Small intestine (tissue), 7 donors: ENCODE data around the gene CLK2. TPM values are rescaled to one million over a fixed set of nuclear protein-coding genes. Genes with fewer than 3 reads are reported as not detected.

Experiments used
- DNase-seq, 2 donors: peaks; one replicate each; pipeline versions ENCODE4 v3.0.0 to v3.0.0-alpha.2; 2013
- FAIRE-seq: peaks from 2 replicates; lab custom pipeline; 2012; peaks lifted over from hg19 to GRCh38; lab: Jason Lieb, UNC
- H3K27ac ChIP-seq, 3 donors: one replicate each; pipeline ENCODE4 v1.5.1; 2013; ENCODE audit warnings: low read length in 2 of 3, mild to moderate bottlenecking in 2 of 3, control low read depth in 1 of 3, inconsistent platforms in 1 of 3, low read depth in 1 of 3, moderate library complexity in 1 of 3
- H3K27me3 ChIP-seq, 3 donors: one replicate each; pipeline ENCODE4 v1.6.1; 2013; ENCODE audit warnings: low read length in 3 of 3, inconsistent platforms in 1 of 3; ENCODE audit not compliant: control insufficient read depth in 3 of 3, insufficient read depth in 3 of 3
- H3K36me3 ChIP-seq, 3 donors: one replicate each; pipeline ENCODE4 v1.6.1; 2013; ENCODE audit warnings: low read length in 3 of 3, inconsistent platforms in 1 of 3, low read depth in 1 of 3, mild to moderate bottlenecking in 1 of 3, moderate library complexity in 1 of 3; ENCODE audit not compliant: control insufficient read depth in 3 of 3, insufficient read depth in 2 of 3
- H3K4me1 ChIP-seq, 3 donors: one replicate each; pipeline ENCODE4 v1.6.1; 2013; ENCODE audit warnings: low read length in 2 of 3, inconsistent platforms in 1 of 3, low read depth in 1 of 3, mild to moderate bottlenecking in 1 of 3, moderate library complexity in 1 of 3; ENCODE audit not compliant: control insufficient read depth in 3 of 3, insufficient read depth in 2 of 3
- H3K4me3 ChIP-seq, 3 donors: one replicate each; pipeline ENCODE4 v1.5.1; 2013; ENCODE audit warnings: low read length in 3 of 3, control low read depth in 1 of 3, inconsistent platforms in 1 of 3, low read depth in 1 of 3, mild to moderate bottlenecking in 1 of 3, moderate library complexity in 1 of 3
- H3K9me3 ChIP-seq, 2 donors: one replicate each; pipeline ENCODE4 v1.6.1; 2013; ENCODE audit warnings: low read depth in 1 of 2, low read length in 1 of 2; ENCODE audit not compliant: control insufficient read depth in 2 of 2, insufficient read depth in 1 of 2
- WGBS, 3 donors: extraction: QIAGEN DNeasy Blood & Tissue Kit; methylation state at CpG; one replicate each; pipeline ENCODE4 v1.1.7; 2013; 5-methylcytosine and 5-hydroxymethylcytosine counted together
- polyA plus RNA-seq, 4 donors: library from polyadenylated mRNA; stranded (reverse) in 3 of 4; unstranded in 1 of 4; fragments of 200-250 nt in 3 of 4; fragments of 120-200 nt in 1 of 4; gene quantifications; one replicate each; pipeline versions ENCODE4 v1.2.1 to v1.2.3, GENCODE V29; 2013
- donor health status: healthy with polysubstance abuse.
- donor health status: control.
- donor health status: control.
- donor health status: Bipolar disorder and iron deficiency.
- donor health status: healthy.

Gene CLK2
- polyA plus RNA-seq, 4 donors: 27.0 to 66.9 (median 37.7) TPM

- DNase-seq: no peak
- no peak for FAIRE-seq
- Histone ChIP-seq H3K4me3 (no peak overlapping the region), H3K27ac (no peak overlapping the region), H3K27me3 (no peaks in the 10 kb centered on the region), H3K4me1 (peaks cover 0 to 8% (median 4%) of the 10 kb centered on the region in 3 donors), H3K9me3 (no peaks in the 10 kb centered on the region), H3K36me3 (peaks cover 25 to 55% (median 36%) of the 10 kb centered on the region in 3 donors)
- 95 to 96% (median 95%) methylated on average over 21 of the region's 21 CpGs for WGBS, 3 donors
Observed at GRCh38 chr1:155269381-155269780, 3.9 kb downstream of the CLK2 start.

GRCh38 chr1:155268630-155269029, 4.7 kb downstream of the CLK2 start:
- H3K4me1 ChIP-seq: peaks cover 0 to 8% (median 4%) of the 10 kb centered on the region in 3 donors
- H3K36me3 ChIP-seq: peaks cover 25 to 63% (median 39%) of the 10 kb centered on the region in 3 donors
- FAIRE-seq (no peak), DNase-seq (no peak)
- H3K9me3 ChIP-seq: no peaks in the 10 kb centered on the region
- no peaks in the 10 kb centered on the region for H3K27me3 ChIP-seq
- WGBS, 3 donors: 92 to 96% (median 95%) methylated on average over 21 of the region's 21 CpGs
- no peak overlapping the region for H3K4me3 ChIP-seq
- no peak overlapping the region for H3K27ac ChIP-seq

GRCh38 chr1:155267373-155267772, 5.9 kb downstream of the CLK2 start:
- 97 to 98% (median 98%) methylated on average over 2 of the region's 2 CpGs for WGBS, 3 donors
- FAIRE-seq: no peak
- H3K27ac ChIP-seq: no peak overlapping the region

GRCh38 chr1:155266553-155266952, 6.8 kb downstream of the CLK2 start:
- Histone ChIP-seq H3K4me3 (no peak overlapping the region), H3K4me1 (peaks cover 0 to 5% (median 5%) of the 10 kb centered on the region in 3 donors), H3K27me3 (no peaks in the 10 kb centered on the region), H3K9me3 (no peaks in the 10 kb centered on the region), H3K27ac (no peak overlapping the region), H3K36me3 (peaks cover 27 to 71% (median 40%) of the 10 kb centered on the region in 3 donors)
- no peak for FAIRE-seq
- WGBS, 3 donors: 75 to 86% (median 80%) methylated on average over 6 of the region's 6 CpGs
- no peak for DNase-seq

More at GRCh38 chr1:155267373-155267772, 5.9 kb downstream of the CLK2 start:
- Histone ChIP-seq H3K36me3 (peaks cover 27 to 71% (median 40%) of the 10 kb centered on the region in 3 donors), H3K27me3 (no peaks in the 10 kb centered on the region), H3K9me3 (no peaks in the 10 kb centered on the region), H3K4me1 (peaks cover 0 to 11% (median 8%) of the 10 kb centered on the region in 3 donors), H3K4me3 (no peak overlapping the region)
- no peak for DNase-seq

- Histone ChIP-seq H3K4me1 (peaks cover 0 to 12% (median 9%) of the 10 kb centered on the region in 3 donors), H3K4me3 (no peak overlapping the region), H3K27ac (peak overlapping the region in 1 of 3 donors; percentile 8), H3K27me3 (no peaks in the 10 kb centered on the region), H3K36me3 (peaks cover 15 to 61% (median 18%) of the 10 kb centered on the region in 3 donors), H3K9me3 (no peaks in the 10 kb centered on the region)
- DNase-seq: no peak
- WGBS, 3 donors: 87 to 89% (median 89%) methylated on average over 11 of the region's 11 CpGs
- no peak for FAIRE-seq
Observed at GRCh38 chr1:155263067-155263466, 10.2 kb downstream of the CLK2 start.

GRCh38 chr1:155261852-155262673, 11.2 kb downstream of the CLK2 start, which contains the start of gene SCAMP3:
TSS of gene SCAMP3 (minus strand) at chr1:155262360. CDS start at chr1:155262151, 209 bp downstream.
- 0 to 1% (median 1%) methylated on average over 43 to 47 of the region's 47 CpGs for WGBS, 3 donors
- peaks cover 10 to 58% (median 12%) of the 10 kb centered on the region in 3 donors for H3K36me3 ChIP-seq
- H3K4me3 ChIP-seq: peak within 1 kb of the TSS; percentile 59 to 76 (median 75)

GRCh38 chr1:155261493-155261851, 11.8 kb downstream of the CLK2 start:
- FAIRE-seq (no peak), DNase-seq (no peak)
- H3K4me1 ChIP-seq: peaks cover 0 to 12% (median 9%) of the 10 kb centered on the region in 3 donors
- peak overlapping the region; percentile 59 to 76 (median 75) for H3K4me3 ChIP-seq
- no peaks in the 10 kb centered on the region for H3K27me3 ChIP-seq
- peak overlapping the region; percentile 69 to 81 (median 70) for H3K27ac ChIP-seq
- no peaks in the 10 kb centered on the region for H3K9me3 ChIP-seq
- H3K36me3 ChIP-seq: peaks cover 9 to 58% (median 10%) of the 10 kb centered on the region in 3 donors
- 0 to 1% (median 0%) methylated on average over 9 of the region's 9 CpGs for WGBS, 3 donors

More at GRCh38 chr1:155261852-155262673, 11.2 kb downstream of the CLK2 start, which contains the start of gene SCAMP3:
- H3K4me1 ChIP-seq: peaks cover 0 to 12% (median 9%) of the 10 kb centered on the region in 3 donors
- H3K9me3 ChIP-seq: no peaks in the 10 kb centered on the region
- FAIRE-seq: no peak
- peak; percentile 98 to 99 for DNase-seq
- no peaks in the 10 kb centered on the region for H3K27me3 ChIP-seq
- peak within 1 kb of the TSS; percentile 69 to 81 (median 70) for H3K27ac ChIP-seq

- no peaks in the 10 kb centered on the region for H3K27me3 ChIP-seq
- H3K4me1 ChIP-seq: peaks cover 0 to 18% (median 9%) of the 10 kb centered on the region in 3 donors
- DNase-seq (no peak), FAIRE-seq (no peak)
- H3K27ac ChIP-seq: no peak overlapping the region
- no peaks in the 10 kb centered on the region for H3K9me3 ChIP-seq
- no peak overlapping the region for H3K4me3 ChIP-seq
- peaks cover 9 to 58% (median 9%) of the 10 kb centered on the region in 3 donors for H3K36me3 ChIP-seq
- WGBS, 3 donors: 91 to 94% (median 93%) methylated on average over 5 of the region's 5 CpGs
Observed at GRCh38 chr1:155260276-155260675, 13.0 kb downstream of the CLK2 start.
